GM20431 (cell line): ENCODE results near the gene BTBD9.

ENCODE experiments used
- in situ Hi-C: fragments of 300-500 bp; cut with MseI, MboI; formaldehyde crosslinking; loops from one replicate; pipeline ENCODE4 v1.15.0; 2020; ENCODE audit warnings: low sequenced_read_pairs; ENCODE audit not compliant: unreplicated experiment

The BTBD9 gene

DNA sequence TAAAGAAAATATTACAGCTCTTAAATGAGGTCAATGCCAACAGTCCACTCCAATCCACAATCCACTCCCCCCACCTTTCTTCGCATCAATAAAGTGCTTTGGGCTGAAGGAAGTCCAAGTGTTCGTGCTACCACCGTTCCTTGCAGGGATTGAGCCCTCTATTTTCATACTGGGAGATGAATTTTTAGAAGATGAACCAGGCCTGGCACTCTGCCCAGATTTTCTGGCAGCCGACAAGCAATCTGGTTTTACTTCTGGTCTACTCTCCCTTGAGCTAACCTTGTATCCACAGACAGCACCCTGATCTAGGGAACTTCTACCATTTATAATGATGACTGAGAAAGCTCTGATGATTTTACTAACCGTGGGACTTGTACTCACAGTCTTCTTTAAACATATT lies 72.3 kb downstream of the BTBD9 start:
- in situ Hi-C loops: no loop called here

DNA sequence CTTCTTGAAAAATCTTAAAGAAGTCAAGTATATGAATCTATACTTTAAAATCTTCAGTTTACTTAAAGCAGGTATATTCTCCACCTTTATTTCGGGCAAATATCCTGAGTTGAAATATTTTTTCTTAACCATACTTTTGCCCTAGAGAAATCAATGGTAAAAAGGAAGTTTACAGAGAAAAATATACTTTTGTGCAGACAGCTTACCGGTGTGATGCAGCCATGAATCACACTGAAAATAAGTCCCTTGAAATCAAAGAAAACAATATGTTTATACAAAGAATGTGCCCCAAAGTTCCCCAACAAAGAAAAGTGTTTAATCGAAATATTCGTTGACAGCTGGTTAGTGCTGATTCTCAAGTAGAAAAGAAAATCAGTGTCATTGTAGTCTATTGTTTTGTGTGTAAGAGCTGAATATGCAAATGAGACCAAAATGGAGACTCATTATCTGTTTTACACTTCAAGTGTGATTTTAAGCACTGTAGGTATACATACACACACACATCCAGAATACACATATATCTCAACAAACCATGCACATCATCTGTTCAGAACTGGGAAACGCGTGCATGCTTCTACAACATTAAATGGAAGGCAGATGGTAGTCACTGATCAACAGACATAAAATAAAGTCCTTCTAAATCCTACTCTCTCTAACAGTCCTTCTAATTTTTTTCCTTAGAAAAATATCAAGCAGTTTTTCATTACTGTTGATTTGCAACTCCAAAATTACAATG lies 73.3 kb downstream of the BTBD9 start:
- in situ Hi-C loops: no loop called here

DNA sequence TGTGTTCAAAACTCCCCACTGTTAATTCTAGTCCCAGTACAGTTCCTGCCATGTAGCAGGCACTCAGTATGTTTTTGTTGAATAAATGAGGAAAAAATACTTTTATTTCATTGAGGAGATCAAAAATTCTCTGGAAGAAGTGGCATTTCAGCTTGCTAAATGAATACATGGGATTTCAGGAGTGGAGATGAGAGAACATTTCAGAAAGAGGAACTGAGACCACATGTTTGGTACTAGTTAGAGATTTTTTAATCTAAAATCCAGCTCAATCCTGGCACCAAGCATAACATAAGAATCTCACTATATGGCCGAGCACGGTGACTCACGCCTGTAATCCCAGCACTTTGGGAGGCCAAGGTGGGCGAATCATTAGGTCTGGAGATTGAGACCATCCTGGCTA lies 75.4 kb downstream of the BTBD9 start:
- in situ Hi-C loops: no loop called here

DNA sequence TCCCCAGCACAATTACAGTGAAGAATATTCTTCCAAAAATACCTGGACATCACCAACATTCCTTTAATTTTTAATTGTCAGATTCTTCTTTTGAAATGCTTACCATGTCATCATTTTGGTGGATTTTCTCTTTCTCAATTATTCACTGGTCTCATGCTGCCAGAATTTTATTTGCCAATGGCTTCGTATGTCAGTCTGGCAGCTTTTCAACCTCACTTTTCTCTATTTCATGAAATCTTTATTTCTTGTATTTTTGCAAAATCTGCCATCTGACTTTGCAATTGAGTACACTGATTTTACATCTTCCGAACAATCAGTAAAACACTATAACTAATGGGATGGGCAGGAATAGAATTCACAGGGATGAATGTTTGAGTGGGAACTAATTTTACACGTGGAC lies 84.1 kb downstream of the BTBD9 start:
- in situ Hi-C loops: no loop called here

DNA sequence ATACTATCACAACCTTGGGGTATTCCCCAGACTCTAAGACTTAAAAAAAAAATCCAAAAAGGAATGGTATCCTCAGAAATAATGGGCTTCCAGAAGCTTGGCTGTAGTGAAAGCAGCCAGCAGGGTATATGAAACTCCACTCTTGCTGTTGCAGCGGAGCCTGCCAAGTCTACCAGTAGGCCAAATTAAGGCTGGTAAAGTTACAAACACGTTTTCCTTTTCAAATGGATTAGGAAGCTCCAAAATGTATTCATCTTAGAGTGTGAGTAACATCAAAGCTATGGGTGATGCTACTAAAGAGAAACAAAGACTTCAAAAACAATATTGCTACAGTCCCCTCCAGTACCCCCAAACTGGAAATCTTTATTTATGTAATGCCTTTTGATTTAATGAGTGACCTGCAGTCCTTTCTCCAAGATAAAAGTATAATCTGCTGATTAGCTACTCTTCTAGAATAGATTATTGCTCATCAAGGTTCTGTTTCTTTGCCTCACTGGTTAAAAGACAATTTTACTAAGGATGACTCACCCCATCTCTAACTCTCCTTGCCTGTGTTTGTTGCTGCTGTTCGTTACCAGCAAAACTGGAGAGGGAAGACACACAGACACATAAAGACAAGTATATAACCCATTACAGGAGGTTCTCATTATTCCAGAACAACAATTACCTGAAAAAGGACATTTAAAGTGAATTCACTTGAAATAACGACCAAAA lies 84.9 kb downstream of the BTBD9 start:
- in situ Hi-C loops: no loop called here

DNA sequence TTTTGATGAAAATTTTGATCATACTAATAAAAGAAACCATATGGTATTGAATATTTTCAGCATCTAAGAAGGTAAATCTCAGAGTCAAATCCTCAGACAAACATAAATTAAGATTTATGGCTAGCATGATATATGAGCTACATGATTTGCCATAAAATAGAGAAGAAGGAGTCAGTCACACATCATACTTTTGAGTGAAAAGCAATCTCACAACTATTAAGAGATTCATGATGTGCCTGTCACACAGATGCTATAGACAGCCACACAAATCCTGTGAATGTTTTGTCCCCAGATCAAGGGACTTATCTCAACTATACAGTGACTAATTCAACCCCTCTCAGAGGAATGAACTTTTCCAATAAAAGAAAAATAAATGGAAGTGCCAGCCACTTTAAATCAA lies 85.7 kb downstream of the BTBD9 start:
- in situ Hi-C loops: no loop called here

DNA sequence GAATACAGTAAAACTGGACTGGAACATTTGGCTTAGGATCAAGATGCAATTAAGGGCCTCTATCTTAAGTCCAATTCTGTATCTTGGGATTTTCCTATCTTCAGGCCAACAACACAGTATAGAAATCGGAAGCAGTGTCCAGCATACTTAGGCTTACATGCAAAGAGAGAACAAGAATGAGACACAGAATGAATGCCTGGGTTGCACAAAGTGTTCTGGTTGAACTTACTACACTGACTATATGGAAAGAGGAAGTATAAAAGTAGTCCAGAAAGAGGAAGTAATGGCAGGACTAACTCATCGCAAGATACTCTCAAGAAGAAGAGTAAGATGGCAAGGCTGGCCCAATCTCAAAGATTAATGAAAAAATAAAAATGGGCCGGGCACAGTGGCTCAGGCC lies 87.6 kb downstream of the BTBD9 start:
- in situ Hi-C loops: no loop called here

DNA sequence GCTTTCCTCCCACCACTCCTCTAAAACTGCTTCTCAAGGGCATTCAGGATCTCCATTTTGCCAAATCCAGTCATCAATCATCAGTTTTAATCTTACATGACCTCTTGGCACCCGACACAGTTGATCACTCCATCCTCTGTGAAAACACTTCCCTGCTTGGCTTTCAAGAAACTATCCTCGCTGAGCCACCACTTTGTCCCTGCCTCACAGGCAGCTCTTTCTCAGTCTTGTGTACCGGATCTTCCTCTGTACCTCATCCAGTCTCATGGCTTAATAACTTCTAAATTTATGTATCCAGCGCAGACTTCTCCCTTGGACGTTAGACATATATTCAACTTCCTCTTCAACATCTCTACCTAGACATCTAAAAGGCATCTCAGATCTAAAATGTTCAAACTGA lies 89.9 kb downstream of the BTBD9 start:
- in situ Hi-C loops: no loop called here

DNA sequence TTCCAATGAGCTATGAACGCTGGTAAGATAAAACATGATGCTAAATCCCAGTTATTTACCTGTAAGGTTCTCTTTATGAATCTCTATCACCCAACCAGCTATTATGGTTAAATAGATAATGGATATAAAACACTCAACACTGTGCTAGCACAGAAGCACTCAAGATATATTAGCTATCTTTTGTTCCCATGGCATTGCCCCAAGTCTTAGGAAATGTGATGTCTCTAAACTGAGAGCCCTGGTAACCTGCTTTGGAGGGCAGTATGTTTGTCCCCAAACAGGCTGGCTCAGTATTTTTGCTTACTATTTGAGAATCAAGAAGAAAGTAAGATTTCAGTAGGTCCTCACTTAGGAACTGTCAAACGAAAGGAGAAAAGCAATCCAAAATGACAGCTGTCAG lies 90.5 kb downstream of the BTBD9 start:
- in situ Hi-C loops: no loop called here

DNA sequence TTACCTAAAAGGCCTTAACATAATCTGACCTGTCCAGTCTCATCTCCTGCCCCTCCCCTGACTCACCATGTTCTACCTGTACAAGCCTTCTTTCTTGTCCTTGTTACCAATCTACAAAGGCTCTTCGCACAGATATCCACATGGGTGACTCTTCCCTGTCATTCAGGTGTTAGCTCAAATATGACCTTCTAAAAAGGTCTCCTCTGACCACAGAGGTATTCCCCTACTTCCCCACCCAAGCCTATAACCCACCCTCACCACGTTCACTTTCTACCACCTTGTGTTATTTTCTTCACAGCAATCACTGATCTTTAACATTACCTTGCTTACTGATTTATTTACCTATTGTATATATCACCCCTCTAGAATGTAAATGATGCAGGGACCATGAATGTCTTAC lies 96.7 kb downstream of the BTBD9 start:
- in situ Hi-C loops: no loop called here

DNA sequence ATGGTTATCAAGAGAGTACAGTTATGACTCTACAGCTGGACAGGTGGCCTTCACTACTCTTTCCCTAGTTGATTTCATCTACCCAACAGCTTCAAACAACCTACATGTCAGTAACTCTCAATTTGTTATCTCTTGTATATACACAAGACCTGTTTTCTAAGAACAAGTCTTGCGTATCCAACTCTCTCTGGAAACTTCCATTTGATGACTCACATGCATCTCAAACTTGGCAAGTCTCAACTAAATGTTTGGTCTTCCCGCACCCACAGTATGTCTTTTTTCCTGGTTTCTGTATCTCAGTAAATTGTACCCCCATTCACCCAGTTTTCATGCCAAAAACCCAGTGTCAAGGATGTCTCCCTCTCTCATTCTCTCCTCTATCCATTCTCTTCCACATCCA lies 97.7 kb downstream of the BTBD9 start:
- in situ Hi-C loops: no loop called here

DNA sequence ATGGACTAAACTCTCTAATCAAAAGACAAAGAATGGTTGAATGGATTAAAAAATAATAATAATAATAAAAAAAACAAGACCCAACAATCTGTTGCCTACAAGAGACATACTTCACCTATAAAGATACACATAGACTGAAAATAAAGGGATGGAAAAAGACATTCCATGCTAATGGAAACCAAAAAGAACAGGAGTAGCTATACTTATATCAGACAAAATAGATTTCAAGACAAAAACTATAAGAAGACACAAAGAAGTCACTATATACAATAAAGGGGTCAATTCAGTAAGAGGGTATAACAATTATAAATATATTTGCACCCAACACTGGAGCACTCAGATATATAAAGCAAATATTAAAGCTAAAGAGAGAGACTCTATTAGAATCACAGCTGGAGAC lies 106.7 kb downstream of the BTBD9 start:
- in situ Hi-C loops: no loop called here

DNA sequence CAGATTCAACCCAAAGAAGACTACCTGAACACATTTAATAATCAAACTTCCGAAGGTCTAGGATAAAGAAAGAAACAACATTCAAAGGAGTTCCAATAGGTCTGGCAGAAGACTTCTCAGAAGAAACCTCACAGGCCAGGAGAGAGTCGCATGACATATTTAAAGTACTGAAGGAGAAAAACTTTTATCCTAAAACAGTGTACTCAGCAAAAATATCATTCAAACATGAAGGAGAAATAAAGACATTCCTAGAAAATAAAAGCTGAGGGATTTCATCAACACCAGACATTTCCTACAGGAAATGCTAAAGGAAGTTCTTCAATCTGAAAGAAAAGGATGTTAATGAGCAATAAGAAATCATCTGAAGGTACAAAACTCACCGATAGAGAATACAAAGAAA lies 108.6 kb downstream of the BTBD9 start:
- in situ Hi-C loops: no loop called here

DNA sequence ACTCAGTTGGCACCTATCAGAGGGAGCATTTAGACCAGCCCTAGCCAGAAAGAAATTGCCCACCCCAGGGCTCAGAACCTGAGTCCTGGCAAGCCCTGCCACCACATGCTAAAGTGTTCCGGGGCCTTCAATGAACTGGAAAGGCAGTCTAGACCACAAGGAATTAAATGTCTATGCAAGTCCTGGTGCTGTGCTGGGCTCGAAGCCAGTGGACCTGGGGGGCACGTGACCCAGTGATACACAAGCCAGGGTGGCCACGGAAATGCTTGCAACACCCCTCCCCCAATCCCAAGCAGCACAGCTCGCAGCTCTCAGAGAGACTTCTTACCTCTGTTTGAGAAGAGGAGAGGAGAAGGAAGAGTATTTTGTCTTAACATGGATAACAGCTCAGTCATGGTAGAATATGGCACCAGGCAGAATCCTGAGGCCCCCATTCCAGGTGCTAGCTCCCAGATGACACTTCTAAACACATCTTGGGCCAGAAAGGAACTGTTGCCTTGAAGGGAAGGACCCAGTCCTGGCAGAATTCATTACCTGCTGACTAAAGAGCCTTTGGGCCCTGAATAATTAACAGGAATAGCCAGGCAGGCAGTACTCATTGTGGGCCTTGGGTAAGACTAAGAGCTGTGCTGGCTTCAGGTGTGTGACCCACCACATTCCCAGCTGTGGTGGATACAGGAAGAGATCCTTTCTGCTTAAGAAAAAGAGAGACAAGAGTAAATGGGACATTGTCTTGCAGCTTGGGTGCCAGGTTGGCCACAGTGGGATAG lies 111.3 kb downstream of the BTBD9 start:
- in situ Hi-C loops: no loop called here

DNA sequence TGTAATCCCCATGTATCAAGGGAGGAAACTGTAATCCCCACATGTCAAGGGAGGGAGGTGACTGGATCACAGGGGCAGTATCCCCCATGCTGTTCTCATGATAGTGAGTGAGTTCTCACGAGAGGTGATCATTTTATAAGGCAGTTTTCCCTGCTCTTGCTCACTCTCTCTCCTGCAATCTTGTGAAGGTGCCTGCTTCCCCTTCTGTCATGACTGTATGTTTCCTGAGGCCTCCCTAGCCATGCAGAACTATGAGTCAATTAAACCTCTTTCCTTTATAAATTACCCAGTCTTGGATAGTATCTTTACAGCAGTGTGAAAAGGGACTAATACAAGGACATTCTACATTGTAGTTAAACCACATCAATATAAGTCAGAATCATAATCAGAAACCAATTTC lies 112.4 kb downstream of the BTBD9 start:
- in situ Hi-C loops: no loop called here

DNA sequence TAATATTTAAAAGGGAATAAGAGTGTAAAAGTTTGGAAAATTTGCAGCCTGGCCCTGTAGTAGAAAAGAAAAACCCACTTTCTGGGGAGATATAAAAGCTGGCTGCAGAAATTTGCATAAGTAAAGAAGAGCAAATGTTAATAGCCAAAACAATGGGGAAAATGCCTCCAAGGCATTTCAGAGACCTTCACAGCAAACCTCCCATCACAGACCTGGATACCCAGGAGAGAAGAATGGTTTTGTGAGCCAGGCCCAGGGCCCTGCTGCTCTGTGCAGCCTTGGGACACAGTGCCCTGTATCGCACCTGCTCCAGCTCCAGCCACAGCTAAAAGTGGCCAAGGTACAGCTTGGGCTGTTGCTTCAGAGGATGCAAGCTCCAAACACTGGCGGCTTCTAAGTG lies 113.8 kb downstream of the BTBD9 start:
- in situ Hi-C loops: no loop called here

DNA sequence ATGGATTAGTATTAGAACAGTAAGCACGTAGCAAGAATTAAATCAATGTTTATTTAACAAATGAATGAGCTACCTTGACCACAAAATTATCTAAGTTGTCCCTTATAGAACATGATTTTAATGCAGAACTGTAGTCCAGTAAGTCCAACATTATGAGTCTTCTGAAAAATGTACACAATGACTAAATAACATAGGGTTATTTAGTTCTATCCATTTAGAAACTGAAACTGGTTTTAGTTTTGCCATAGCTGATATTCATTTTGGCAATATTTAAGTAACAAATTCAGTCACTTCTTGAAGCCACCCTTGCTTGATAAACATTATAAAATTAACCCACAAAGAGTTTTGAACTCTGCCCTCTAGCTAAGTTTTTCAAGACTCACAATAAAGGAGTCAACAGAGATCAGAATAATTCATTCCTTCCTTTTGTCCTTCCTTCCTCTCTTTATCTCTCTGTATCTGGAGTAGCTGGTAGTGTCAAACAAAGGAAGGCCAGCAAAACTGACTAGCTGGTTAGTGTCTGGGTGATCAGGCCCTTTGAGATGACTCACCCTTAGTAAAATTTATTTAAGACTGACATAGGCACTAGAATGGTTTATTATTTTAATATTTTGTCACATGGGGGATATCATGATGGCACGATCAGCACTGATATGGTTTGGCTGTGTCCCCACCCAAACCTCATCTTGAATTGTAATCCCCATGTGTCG lies 115.1 kb downstream of the BTBD9 start:
- in situ Hi-C loops: no loop called here

DNA sequence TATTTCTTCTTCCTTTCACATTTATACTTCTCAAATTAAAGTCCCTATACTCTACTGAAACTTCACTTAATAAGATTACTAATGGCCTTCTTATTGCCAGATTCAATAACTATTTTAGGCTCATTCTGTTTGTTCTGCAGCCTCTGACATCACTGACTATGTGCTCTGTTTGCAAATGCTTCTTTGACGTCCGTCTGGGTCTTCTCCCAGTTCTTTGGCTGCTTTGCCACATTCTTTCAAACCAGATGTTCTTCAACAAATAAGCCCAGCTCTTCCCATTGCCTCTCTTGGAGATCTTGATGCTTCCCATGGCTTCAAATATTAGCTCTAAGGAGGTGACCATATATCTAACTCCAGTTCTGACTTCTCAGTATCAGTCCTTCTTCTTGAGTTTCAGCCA lies 117.4 kb downstream of the BTBD9 start:
- in situ Hi-C loops: no loop called here

DNA sequence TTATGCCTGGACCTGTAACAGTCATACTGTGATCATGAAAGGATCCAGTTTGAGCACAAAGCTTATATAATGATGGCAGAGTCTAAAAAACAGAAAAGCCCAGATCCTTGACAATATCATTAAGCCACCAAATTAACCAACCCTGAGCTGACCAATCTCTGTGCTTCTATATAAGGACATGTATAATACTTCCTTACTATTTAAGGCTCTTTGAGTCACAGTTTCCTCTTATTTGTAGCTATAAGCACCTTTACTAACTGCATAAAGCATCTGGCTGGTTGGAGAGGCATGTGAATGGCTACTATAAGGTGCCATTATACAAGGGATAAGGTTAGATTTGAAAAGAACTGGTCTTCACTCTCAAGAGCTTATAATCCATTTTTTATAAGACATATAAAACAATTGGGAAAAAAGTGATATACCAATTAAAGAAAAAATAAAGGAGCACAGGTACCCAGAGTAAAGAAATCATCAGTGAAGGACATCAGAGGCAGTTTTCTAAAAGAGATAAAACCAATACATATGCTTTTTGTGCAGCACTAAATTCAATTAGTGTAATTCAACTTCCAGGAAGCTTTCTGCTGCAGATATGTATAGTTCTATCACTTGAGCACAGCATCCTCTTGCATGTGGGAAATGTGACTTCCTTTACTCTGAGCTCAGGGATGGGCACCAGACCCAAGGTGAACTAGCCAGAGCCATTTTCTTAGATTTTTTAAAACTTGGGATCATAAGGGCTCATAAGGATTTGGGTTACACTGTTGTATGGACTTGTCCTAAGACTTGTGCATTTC lies 121.0 kb downstream of the BTBD9 start:
- in situ Hi-C loops: no loop called here

DNA sequence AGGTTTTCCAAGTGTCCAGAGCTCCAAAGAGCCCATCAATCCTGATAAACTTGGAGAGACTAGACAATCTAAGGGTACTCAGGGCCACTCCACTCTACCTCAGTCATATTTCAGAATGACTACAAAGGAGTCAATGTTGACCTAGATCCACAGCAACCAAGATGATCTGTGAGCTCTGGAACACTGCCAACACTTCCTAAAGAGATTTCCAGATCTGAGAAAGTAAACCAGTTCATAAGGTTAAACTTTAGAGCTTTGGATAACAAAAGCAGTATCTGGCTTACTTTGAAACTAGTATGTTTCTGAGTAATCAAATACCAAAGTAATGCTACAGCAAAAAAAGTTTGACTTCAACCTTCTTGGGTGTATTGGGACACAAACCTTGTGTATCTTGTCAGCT lies 122.7 kb downstream of the BTBD9 start:
- in situ Hi-C loops: no loop called here
